Mesothelial cell of epicardium (in vitro differentiated cells): ENCODE results near the gene PROSER2. TPM values are rescaled to one million over a fixed set of nuclear protein-coding genes. Genes with fewer than 3 reads are reported as not detected.

Experiments
- DNase-seq, 2 experiments: peaks; one replicate each; pipeline ENCODE4 v3.0.0; 2021; ENCODE audit warnings: low spot score in 2 of 2; ENCODE audit not compliant: unreplicated experiment in 2 of 2
- H3K27ac Mint-ChIP-seq: 2 replicates; pipeline ENCODE4 v1.8.0; 2021; ENCODE audit warnings: mixed read lengths
- H3K27me3 Mint-ChIP-seq: 2 replicates; pipeline ENCODE4 v1.8.0; 2021; ENCODE audit warnings: low read depth, mixed read lengths
- H3K36me3 Mint-ChIP-seq: 2 replicates; pipeline ENCODE4 v1.8.0; 2021; ENCODE audit warnings: mixed read lengths
- H3K4me1 Mint-ChIP-seq: 2 replicates; pipeline ENCODE4 v1.8.0; 2021; ENCODE audit warnings: mixed read lengths
- H3K4me3 Mint-ChIP-seq: 2 replicates; pipeline ENCODE4 v1.8.0; 2021; ENCODE audit warnings: mild to moderate bottlenecking, moderate library complexity, mixed read lengths
- H3K9me3 Mint-ChIP-seq: 2 replicates; pipeline ENCODE4 v1.8.0; 2021; ENCODE audit warnings: mixed read lengths
- total RNA-seq: library from RNA; stranded (reverse); gene quantifications from 3 replicates; pipeline ENCODE4 v1.2.1, GENCODE V29; 2021
- TF ChIP-seq, protein P1 (sequence below): fragments of 200-600 bp; sonication (generic); IDR thresholded peaks from one replicate; pipeline ENCODE4 v1.5.0; 2021; ENCODE audit warnings: antibody characterized with exemption; ENCODE audit not compliant: unreplicated experiment

Gene PROSER2
- total RNA-seq, 1 donor from 2014 or later: 17.8 TPM

DNA sequence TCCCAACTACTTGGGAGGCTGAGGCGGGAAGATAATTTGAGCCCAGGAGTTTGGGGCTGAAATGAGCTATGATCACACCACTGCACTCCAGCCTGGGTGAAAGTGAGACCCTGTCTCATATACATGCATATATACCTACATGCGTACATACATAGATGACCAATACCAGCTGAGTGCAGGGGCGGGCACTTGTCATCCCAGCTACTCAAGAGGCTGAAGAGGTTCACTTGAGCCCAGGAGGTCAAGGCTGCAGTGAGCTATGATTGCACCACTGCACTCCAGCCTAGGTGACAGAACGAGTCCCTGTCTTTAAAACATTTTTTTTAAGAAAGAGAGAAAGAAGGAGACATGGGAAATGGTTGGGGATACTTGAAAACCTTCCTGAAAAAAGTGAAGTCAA lies 17.4 kb upstream of the PROSER2 start:
- Mint-ChIP-seq H3K4me1 (peaks cover 25% of the 10 kb centered on the region), H3K9me3 (no peaks in the 10 kb centered on the region), H3K4me3 (no peak overlapping the region), H3K36me3 (no peaks in the 10 kb centered on the region), H3K27me3 (no peaks in the 10 kb centered on the region), H3K27ac (no peak overlapping the region)
- TF ChIP-seq, protein P1, sequence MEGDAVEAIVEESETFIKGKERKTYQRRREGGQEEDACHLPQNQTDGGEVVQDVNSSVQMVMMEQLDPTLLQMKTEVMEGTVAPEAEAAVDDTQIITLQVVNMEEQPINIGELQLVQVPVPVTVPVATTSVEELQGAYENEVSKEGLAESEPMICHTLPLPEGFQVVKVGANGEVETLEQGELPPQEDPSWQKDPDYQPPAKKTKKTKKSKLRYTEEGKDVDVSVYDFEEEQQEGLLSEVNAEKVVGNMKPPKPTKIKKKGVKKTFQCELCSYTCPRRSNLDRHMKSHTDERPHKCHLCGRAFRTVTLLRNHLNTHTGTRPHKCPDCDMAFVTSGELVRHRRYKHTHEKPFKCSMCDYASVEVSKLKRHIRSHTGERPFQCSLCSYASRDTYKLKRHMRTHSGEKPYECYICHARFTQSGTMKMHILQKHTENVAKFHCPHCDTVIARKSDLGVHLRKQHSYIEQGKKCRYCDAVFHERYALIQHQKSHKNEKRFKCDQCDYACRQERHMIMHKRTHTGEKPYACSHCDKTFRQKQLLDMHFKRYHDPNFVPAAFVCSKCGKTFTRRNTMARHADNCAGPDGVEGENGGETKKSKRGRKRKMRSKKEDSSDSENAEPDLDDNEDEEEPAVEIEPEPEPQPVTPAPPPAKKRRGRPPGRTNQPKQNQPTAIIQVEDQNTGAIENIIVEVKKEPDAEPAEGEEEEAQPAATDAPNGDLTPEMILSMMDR: no peak
- no peak for DNase-seq

GRCh38 chr10:11806706-11807105 lies 16.4 kb upstream of the PROSER2 start:
- TF ChIP-seq, protein P1: no peak
- Mint-ChIP-seq H3K9me3 (no peaks in the 10 kb centered on the region), H3K36me3 (no peaks in the 10 kb centered on the region), H3K4me3 (no peak overlapping the region), H3K27ac (peak overlapping the region; percentile 25), H3K27me3 (no peaks in the 10 kb centered on the region), H3K4me1 (peaks cover 31% of the 10 kb centered on the region)
- DNase-seq: no peak

DNA sequence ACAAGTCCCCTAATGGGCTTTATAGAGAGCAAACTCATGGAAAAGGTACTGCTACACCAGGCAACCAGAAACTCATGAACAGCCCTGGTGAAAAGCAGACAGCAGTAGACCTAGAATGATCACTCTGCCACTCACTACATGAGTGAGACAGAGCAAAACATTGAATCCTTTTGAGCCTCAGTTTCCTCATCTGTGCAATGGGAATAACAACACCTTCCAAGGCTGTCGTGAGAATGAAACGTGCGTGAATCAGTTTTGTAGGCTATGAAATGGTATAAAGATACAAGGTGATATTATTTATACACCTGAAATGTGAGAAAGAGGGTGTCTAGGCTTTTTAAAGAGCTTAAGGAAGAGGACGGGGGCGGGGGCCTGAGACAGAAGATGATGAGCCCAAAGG lies 14.3 kb upstream of the PROSER2 start:
- H3K4me3 Mint-ChIP-seq: no peak overlapping the region
- no peaks in the 10 kb centered on the region for H3K36me3 Mint-ChIP-seq
- H3K27ac Mint-ChIP-seq: no peak overlapping the region

GRCh38 chr10:11810313-11810766 lies 12.8 kb upstream of the PROSER2 start:
- Mint-ChIP-seq H3K9me3 (no peaks in the 10 kb centered on the region), H3K4me3 (no peak overlapping the region), H3K27ac (peak overlapping the region; percentile 92), H3K4me1 (peaks cover 31% of the 10 kb centered on the region), H3K36me3 (no peaks in the 10 kb centered on the region), H3K27me3 (no peaks in the 10 kb centered on the region)
- no peak for DNase-seq
- TF ChIP-seq, protein P1: no peak

More for the DNA sequence above, 14.3 kb upstream of the PROSER2 start:
- no peaks in the 10 kb centered on the region for H3K27me3 Mint-ChIP-seq
- no peak for DNase-seq
- H3K9me3 Mint-ChIP-seq: no peaks in the 10 kb centered on the region
- TF ChIP-seq, protein P1: no peak
- peaks cover 31% of the 10 kb centered on the region for H3K4me1 Mint-ChIP-seq

GRCh38 chr10:11810973-11811372 lies 12.2 kb upstream of the PROSER2 start:
- Mint-ChIP-seq H3K9me3 (no peaks in the 10 kb centered on the region), H3K27me3 (no peaks in the 10 kb centered on the region), H3K4me1 (peaks cover 28% of the 10 kb centered on the region), H3K27ac (peak overlapping the region; percentile 92), H3K4me3 (no peak overlapping the region), H3K36me3 (no peaks in the 10 kb centered on the region)
- TF ChIP-seq, protein P1: no peak
- DNase-seq: no peak

- H3K4me1 Mint-ChIP-seq: peaks cover 16% of the 10 kb centered on the region
- H3K9me3 Mint-ChIP-seq: no peaks in the 10 kb centered on the region
- no peak overlapping the region for H3K27ac Mint-ChIP-seq
- TF ChIP-seq, protein P1: no peak
- no peaks in the 10 kb centered on the region for H3K27me3 Mint-ChIP-seq
- H3K36me3 Mint-ChIP-seq: no peaks in the 10 kb centered on the region
- H3K4me3 Mint-ChIP-seq: no peak overlapping the region
- no peak for DNase-seq
These were observed 10.0 kb upstream of the PROSER2 start for GRCh38 chr10:11813177-11813576.
